AG04449 (cell line): Measurements from ENCODE around the gene RNU5B-1.

Experiments
- CTCF ChIA-PET: fragments of 350-600 bp; formaldehyde crosslinking; extraction: SDS; loops from one replicate; lab custom pipeline; 2021; ENCODE audit warnings: antibody characterized with exemption; lab: Yijun Ruan, JAX
- POLR2A ChIA-PET: fragments of 400-600, 350-600 bp; formaldehyde crosslinking; extraction: SDS; loops from one replicate; lab custom pipeline; 2020; ENCODE audit warnings: antibody characterized with exemption, inconsistent platforms; lab: Yijun Ruan, JAX
- DNase-seq: peaks from one replicate; pipeline ENCODE4 v3.0.0-alpha.2; 2010; ENCODE audit warnings: low read depth, low spot score
- H3K4me3 ChIP-seq: 2 replicates; pipeline ENCODE4 v1.5.1; 2011; ENCODE audit warnings: low read depth, mild to moderate bottlenecking, control low read depth, low read length
- CTCF ChIP-seq: IDR thresholded peaks from one replicate; pipeline ENCODE4 v1.5.1; 2011; ENCODE audit warnings: mild to moderate bottlenecking, moderate library complexity, low read length, control low read depth, inconsistent platforms; ENCODE audit not compliant: insufficient read depth; ENCODE audit errors: missing control alignments

The RNU5B-1 gene

GRCh38 chr15:65310431-65311137, 6.1 kb downstream of the RNU5B-1 start:
- H3K4me3 ChIP-seq, result no peak overlapping the region
- DNase-seq, result no peak
- no peak for TF ChIP-seq CTCF
- POLR2A ChIA-PET, result no interaction called here
- CTCF ChIA-PET, result interaction anchor here (1.2 to 4.5 kb wide), 3 partner anchors 10 to 89 kb away, joined by 3 to 40 read pairs (median 6); no protein-coding TSS in a partner anchor

GRCh38 chr15:65311760-65312159, 7.3 kb downstream of the RNU5B-1 start:
- CTCF ChIA-PET, result interaction anchor here (2.7 to 16.1 kb wide), 2 partner anchors 10 to 73 kb away, joined by 14 to 652 read pairs; partner anchors contain the start of gene IGDCC3
- TF ChIP-seq CTCF, result no peak

GRCh38 chr15:65312400-65312916, 8.0 kb downstream of the RNU5B-1 start:
- no peak for DNase-seq
- no peak overlapping the region for H3K4me3 ChIP-seq
- no peak for TF ChIP-seq CTCF
- CTCF ChIA-PET, result interaction anchor here (1.5 to 16.1 kb wide), 3 partner anchors 10 to 89 kb away, joined by 13 to 652 read pairs (median 14); partner anchors contain the start of gene IGDCC3
- POLR2A ChIA-PET, result interaction anchor here (1.2 kb wide), 1 partner anchor 8 kb away, joined by 8 read pairs; the partner anchor contains the start of gene RNU5B-1

More at GRCh38 chr15:65311760-65312159, 7.3 kb downstream of the RNU5B-1 start:
- H3K4me3 ChIP-seq, result no peak overlapping the region
- no peak for DNase-seq
- POLR2A ChIA-PET, result no interaction called here

GRCh38 chr15:65318870-65319356, 14.4 kb downstream of the RNU5B-1 start:
- DNase-seq, result no peak
- H3K4me3 ChIP-seq, result no peak overlapping the region
- POLR2A ChIA-PET, result interaction anchor here (0.9 kb wide), 1 partner anchor 14 kb away, joined by 4 read pairs; no protein-coding TSS in a partner anchor
- peak; percentile 79 for TF ChIP-seq CTCF
- CTCF ChIA-PET, result interaction anchor here (0.7 to 16.1 kb wide), 21 partner anchors 10 to 116 kb away, joined by 3 to 652 read pairs (median 6); partner anchors contain the start of genes IGDCC3, IGDCC4 and RNU5B-1

GRCh38 chr15:65323071-65323511, 18.6 kb downstream of the RNU5B-1 start:
- ChIA-PET CTCF (interaction anchor here (1.0 to 16.1 kb wide), 6 partner anchors 11 to 76 kb away, joined by 3 to 652 read pairs (median 47); partner anchors contain the start of gene IGDCC3), POLR2A (interaction anchor here (1.3 kb wide), 1 partner anchor 18 kb away, joined by 6 read pairs; the partner anchor contains the start of gene RNU5B-1)
- TF ChIP-seq CTCF, result no peak
- H3K4me3 ChIP-seq, result no peak overlapping the region
- DNase-seq, result no peak

- H3K4me3 ChIP-seq, result no peak overlapping the region
- DNase-seq, result no peak
- ChIA-PET CTCF (interaction anchor here (1.9 to 16.1 kb wide), 3 partner anchors 10 to 74 kb away, joined by 5 to 652 read pairs (median 12); partner anchors contain the start of gene IGDCC3), POLR2A (interaction anchor here (1.5 kb wide), 1 partner anchor 22 kb away, joined by 9 read pairs; the partner anchor contains the start of gene RNU5B-1)
- TF ChIP-seq CTCF, result no peak
These were observed 21.6 kb downstream of the RNU5B-1 start for GRCh38 chr15:65326117-65326526.
